ENCODE measurements around the gene FAU. TPM values are rescaled to one million over a fixed set of nuclear protein-coding genes. Genes with fewer than 3 reads are reported as not detected.

FAU gene
- total and polyA plus RNA-seq, 2 of the 13 experiments (the other 11 are each of a cell fraction or from before 2014, with no cell fraction given), result 374 to 869 TPM

DNA sequence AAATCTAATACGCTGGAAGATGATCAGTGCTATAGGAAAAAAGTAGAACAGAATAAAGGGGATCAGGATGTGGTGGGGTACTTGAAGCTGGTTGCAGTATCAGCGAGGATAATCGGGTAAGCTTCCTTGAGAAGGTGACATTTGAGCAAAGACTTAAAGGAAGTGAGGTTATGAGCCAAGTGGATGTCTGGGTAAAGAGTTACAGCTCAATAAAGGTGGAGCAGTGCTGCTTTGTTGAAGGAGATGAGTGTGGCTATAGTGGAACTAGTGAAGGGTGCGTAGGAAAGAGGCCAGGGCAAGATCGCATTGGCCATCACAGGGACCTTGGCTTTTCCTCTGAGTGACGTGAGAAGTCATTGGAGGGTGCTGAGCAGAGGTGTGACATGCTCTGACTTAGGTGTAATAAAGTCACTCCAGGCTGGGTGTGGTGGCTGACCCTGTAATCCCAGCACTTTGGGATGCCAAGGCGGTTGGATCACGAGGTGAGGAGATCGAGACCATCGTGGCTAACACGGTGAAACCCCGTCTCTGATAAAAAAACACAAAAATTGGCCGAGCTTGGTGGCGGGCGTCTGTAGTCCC lies 14.7 kb upstream of the FAU start (continued):
- TF ChIP-seq HNRNPH1 (optimal IDR thresholded peaks at IDR 0.05; ENCODE audit: low read depth, low read length) (no peak), TRAFD1 (CRISPR knock-in tag; IDR thresholded peaks at IDR 0.05; ENCODE audit: borderline replicate concordance) (no peak)

DNA sequence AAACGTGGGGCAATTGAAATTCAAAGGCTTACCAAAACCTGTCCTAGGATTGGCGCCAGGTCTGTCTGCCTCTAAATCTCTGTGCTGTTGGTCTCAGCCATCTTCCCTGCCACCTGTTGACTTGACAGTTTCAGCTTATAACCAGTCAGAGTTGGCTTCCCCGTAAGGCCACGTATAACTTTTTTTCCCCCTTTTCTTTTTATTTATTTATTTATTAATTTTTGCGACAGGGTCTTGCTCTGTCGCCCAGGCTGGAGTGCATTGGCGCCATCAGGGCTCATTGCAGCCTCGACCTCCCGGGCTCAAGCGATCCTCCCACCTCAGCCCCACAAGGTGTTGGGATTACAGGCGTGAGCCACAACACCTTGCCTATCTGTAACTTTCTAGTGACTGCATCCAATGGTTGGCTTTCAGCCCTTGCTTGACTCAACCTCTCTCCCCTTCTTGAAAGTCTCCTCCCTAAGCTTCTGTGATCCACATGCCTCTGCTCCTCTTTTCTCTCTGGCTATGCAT lies 13.8 kb upstream of the FAU start:
- intact Hi-C loops (cut with micrococcal nuclease; ENCODE audit: unreplicated experiment) (loop anchor here (1.0 kb wide), 2 partner anchors 31 to 46 kb away; partner anchors contain the start of gene CAPN1), in situ Hi-C loops (cut with HindIII; ENCODE audit: extremely low pct_ligation_motif_present, low pct_unique_long_range_greater_than_20kb) (no loop called here)
- Histone ChIP-seq H3K4me3 (replicated peaks in 1 of 3; ENCODE audit: insufficient read depth in 1 of 3, low read depth in 2 of 3, low read length in 3 of 3) (peak overlapping the region; percentile 47 to 92 (median 57)), H3K79me2 (ENCODE audit: insufficient read depth, low read length) (peaks cover 26% of the 10 kb centered on the region), H3K9me3 (ENCODE audit: low read length) (no peaks in the 10 kb centered on the region), H2AFZ (ENCODE audit: low read length) (no peak overlapping the region), H3K36me3 (replicated peaks in 1 of 2; ENCODE audit: control insufficient read depth in 1 of 2, insufficient read depth in 2 of 2, low read length in 2 of 2) (peaks cover 14 to 24% of the 10 kb centered on the region in 2 experiments), H4K20me1 (ENCODE audit: insufficient read depth, low read length) (peaks cover 17% of the 10 kb centered on the region), H3K9ac (ENCODE audit: insufficient read depth, low read depth, low read length) (peak overlapping the region; percentile 96), H3K27me3 (ENCODE audit: control insufficient read depth in 1 of 2, insufficient read depth in 2 of 2, low read length in 2 of 2) (no peaks in the 10 kb centered on the region; a peak in 1 of 5 replicates), H3K4me1 (ENCODE audit: insufficient read depth, low read length) (peaks cover 28% of the 10 kb centered on the region), H3K27ac (ENCODE audit: extremely low read length, insufficient read depth, low read length) (peak overlapping the region; percentile 96), H3K4me2 (ENCODE audit: low read depth, low read length) (peak overlapping the region; percentile 92)
- POLR2A ChIA-PET, result interaction anchor here (0.6 to 5.1 kb wide), 38 partner anchors 9 to 357 kb away, joined by 3 to 105 read pairs (median 5); partner anchors contain the start of genes ARL2, CAPN1, CDC42EP2 and FAU
- WGBS (ENCODE audit: low lambda C conversion rate), result 86% methylated on average over 11 of the region's 11 CpGs
- FAIRE-seq (no peak), ATAC-seq (no peak), DNase-seq (ENCODE audit: low spot score) (no peak)
- CTCF ChIA-PET (ENCODE audit: low intra/inter-chr PET ratio, low total read pairs), result no interaction called here
- BruUV-seq (replicated peaks), result no TSS peak
- TF ChIP-seq RAD21 (CRISPR knock-in tag; IDR thresholded peaks at IDR 0.05) (no peak), MXD4 (CRISPR knock-in tag; IDR thresholded peaks at IDR 0.05) (no peak), ZNF431 (CRISPR knock-in tag; IDR thresholded peaks at IDR 0.05; ENCODE audit: borderline replicate concordance, low read depth) (0 out of 2 replicates have a peak, but pooled peaks have one; percentile 8), ZXDC (CRISPR knock-in tag; IDR thresholded peaks at IDR 0.05) (0 out of 2 replicates have a peak, but pooled peaks have one; percentile 12)
- TF ChIP-seq, protein P1, sequence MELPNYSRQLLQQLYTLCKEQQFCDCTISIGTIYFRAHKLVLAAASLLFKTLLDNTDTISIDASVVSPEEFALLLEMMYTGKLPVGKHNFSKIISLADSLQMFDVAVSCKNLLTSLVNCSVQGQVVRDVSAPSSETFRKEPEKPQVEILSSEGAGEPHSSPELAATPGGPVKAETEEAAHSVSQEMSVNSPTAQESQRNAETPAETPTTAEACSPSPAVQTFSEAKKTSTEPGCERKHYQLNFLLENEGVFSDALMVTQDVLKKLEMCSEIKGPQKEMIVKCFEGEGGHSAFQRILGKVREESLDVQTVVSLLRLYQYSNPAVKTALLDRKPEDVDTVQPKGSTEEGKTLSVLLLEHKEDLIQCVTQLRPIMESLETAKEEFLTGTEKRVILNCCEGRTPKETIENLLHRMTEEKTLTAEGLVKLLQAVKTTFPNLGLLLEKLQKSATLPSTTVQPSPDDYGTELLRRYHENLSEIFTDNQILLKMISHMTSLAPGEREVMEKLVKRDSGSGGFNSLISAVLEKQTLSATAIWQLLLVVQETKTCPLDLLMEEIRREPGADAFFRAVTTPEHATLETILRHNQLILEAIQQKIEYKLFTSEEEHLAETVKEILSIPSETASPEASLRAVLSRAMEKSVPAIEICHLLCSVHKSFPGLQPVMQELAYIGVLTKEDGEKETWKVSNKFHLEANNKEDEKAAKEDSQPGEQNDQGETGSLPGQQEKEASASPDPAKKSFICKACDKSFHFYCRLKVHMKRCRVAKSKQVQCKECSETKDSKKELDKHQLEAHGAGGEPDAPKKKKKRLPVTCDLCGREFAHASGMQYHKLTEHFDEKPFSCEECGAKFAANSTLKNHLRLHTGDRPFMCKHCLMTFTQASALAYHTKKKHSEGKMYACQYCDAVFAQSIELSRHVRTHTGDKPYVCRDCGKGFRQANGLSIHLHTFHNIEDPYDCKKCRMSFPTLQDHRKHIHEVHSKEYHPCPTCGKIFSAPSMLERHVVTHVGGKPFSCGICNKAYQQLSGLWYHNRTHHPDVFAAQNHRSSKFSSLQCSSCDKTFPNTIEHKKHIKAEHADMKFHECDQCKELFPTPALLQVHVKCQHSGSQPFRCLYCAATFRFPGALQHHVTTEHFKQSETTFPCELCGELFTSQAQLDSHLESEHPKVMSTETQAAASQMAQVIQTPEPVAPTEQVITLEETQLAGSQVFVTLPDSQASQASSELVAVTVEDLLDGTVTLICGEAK (IDR thresholded peaks at IDR 0.05), result no peak
- TF ChIP-seq, protein P1 (CRISPR knock-in tag; IDR thresholded peaks at IDR 0.05), result no peak

Measured in HepG2 (cell line).